Endodermal cell (in vitro differentiated cells): ENCODE results near the gene ATP9A. TPM values are rescaled to one million over a fixed set of nuclear protein-coding genes. Genes with fewer than 3 reads are reported as not detected.

ENCODE experiments used
- DNase-seq: peaks from one replicate; pipeline ENCODE4 v3.0.0-alpha.2; 2017
- H3K27ac ChIP-seq: 2 replicates; pipeline ENCODE4 v1.5.1; 2013; ENCODE audit warnings: mild to moderate bottlenecking, low read depth, low read length, moderate library complexity
- H3K27me3 ChIP-seq: 2 replicates; pipeline ENCODE4 v1.6.1; 2013; ENCODE audit warnings: mild to moderate bottlenecking, low read length, moderate library complexity; ENCODE audit not compliant: insufficient read depth, control insufficient read depth, poor library complexity, severe bottlenecking
- H3K36me3 ChIP-seq: 2 replicates; pipeline ENCODE4 v1.7.0; 2013; ENCODE audit warnings: mild to moderate bottlenecking, low read length, moderate library complexity; ENCODE audit not compliant: control insufficient read depth, insufficient read depth
- H3K4me1 ChIP-seq: one replicate; pipeline ENCODE4 v1.7.0; 2013; ENCODE audit warnings: low read length; ENCODE audit not compliant: control insufficient read depth, insufficient read depth
- H3K4me3 ChIP-seq: 2 replicates; pipeline ENCODE4 v1.5.1; 2013; ENCODE audit warnings: mild to moderate bottlenecking, low read length, moderate library complexity
- H3K9ac ChIP-seq: 2 replicates; pipeline ENCODE4 v1.6.1; 2013; ENCODE audit warnings: mild to moderate bottlenecking, low read length, moderate library complexity; ENCODE audit not compliant: poor library complexity, severe bottlenecking; ENCODE audit errors: extremely low read depth
- H3K9me3 ChIP-seq: 2 replicates; pipeline ENCODE4 v1.6.1; 2013; ENCODE audit warnings: mild to moderate bottlenecking, low read length, moderate library complexity; ENCODE audit not compliant: control insufficient read depth
- H3K27ac Mint-ChIP-seq: 2 replicates; pipeline ENCODE4 v1.8.0; 2020; ENCODE audit warnings: mixed read lengths
- H3K27me3 Mint-ChIP-seq: 2 replicates; pipeline ENCODE4 v1.8.0; 2021; ENCODE audit warnings: mild to moderate bottlenecking, mixed read lengths; ENCODE audit not compliant: insufficient read depth
- H3K36me3 Mint-ChIP-seq: 2 replicates; pipeline ENCODE4 v1.8.0; 2020; ENCODE audit warnings: low read depth, mixed read lengths
- H3K4me1 Mint-ChIP-seq: 2 replicates; pipeline ENCODE4 v1.8.0; 2020; ENCODE audit warnings: mixed read lengths
- H3K4me3 Mint-ChIP-seq: 2 replicates; pipeline ENCODE4 v1.8.0; 2020; ENCODE audit warnings: mild to moderate bottlenecking, moderate library complexity, mixed read lengths
- H3K9me3 Mint-ChIP-seq: 2 replicates; pipeline ENCODE4 v1.8.0; 2020; ENCODE audit warnings: mild to moderate bottlenecking, mixed read lengths
- WGBS, 2 experiments: methylation state at CpG; one replicate each; pipeline versions ENCODE4 v1.1.5 to v1.1.7; 2013; ENCODE audit warnings: missing lambda C conversion rate in 2 of 2, mixed read lengths in 1 of 2; ENCODE audit not compliant: insufficient coverage in 1 of 2, insufficient read length in 1 of 2; 5-methylcytosine and 5-hydroxymethylcytosine counted together
- total RNA-seq, 2 donors: library from RNA; stranded (reverse); fragmentation: NEBNext Ultra II Directional in 1 of 2; extraction: Animal tissue kit (Norgen Biotek cat#: 25700) in 1 of 2; gene quantifications; 2 replicates in 1 of 2; 3 replicates in 1 of 2; pipeline ENCODE4 v1.2.1, GENCODE V29; 2021
- TF ChIP-seq, protein P1 (sequence below): fragments of 200-600 bp; sonication (generic); conservative IDR thresholded peaks from 2 replicates; pipeline ENCODE4 v1.5.0; 2021; ENCODE audit warnings: antibody characterized with exemption, mild to moderate bottlenecking

ATP9A gene
- total RNA-seq, 2 donors from 2014 or later, result 26.7 to 27.9 TPM

- TF ChIP-seq, protein P1, sequence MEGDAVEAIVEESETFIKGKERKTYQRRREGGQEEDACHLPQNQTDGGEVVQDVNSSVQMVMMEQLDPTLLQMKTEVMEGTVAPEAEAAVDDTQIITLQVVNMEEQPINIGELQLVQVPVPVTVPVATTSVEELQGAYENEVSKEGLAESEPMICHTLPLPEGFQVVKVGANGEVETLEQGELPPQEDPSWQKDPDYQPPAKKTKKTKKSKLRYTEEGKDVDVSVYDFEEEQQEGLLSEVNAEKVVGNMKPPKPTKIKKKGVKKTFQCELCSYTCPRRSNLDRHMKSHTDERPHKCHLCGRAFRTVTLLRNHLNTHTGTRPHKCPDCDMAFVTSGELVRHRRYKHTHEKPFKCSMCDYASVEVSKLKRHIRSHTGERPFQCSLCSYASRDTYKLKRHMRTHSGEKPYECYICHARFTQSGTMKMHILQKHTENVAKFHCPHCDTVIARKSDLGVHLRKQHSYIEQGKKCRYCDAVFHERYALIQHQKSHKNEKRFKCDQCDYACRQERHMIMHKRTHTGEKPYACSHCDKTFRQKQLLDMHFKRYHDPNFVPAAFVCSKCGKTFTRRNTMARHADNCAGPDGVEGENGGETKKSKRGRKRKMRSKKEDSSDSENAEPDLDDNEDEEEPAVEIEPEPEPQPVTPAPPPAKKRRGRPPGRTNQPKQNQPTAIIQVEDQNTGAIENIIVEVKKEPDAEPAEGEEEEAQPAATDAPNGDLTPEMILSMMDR, result no peak
- Mint-ChIP-seq H3K36me3 (peaks cover 38% of the 10 kb centered on the region), H3K27me3 (no peaks in the 10 kb centered on the region), H3K4me3 (no peak overlapping the region), H3K9me3 (no peaks in the 10 kb centered on the region), H3K4me1 (peaks cover 2% of the 10 kb centered on the region), H3K27ac (no peak overlapping the region)
- no peak overlapping the region for H3K27ac ChIP-seq
- DNase-seq, result no peak
- 70 to 80% methylated on average over 7 of the region's 7 CpGs for WGBS, 2 experiments
- H3K4me1 ChIP-seq, result no peaks in the 10 kb centered on the region
- peaks cover 23% of the 10 kb centered on the region for H3K36me3 ChIP-seq
- H3K27me3 ChIP-seq, result no peaks in the 10 kb centered on the region
- no peak overlapping the region for H3K4me3 ChIP-seq
- no peaks in the 10 kb centered on the region for H3K9me3 ChIP-seq
- no peak overlapping the region for H3K9ac ChIP-seq
Observed at GRCh38 chr20:51600016-51600420, 168.2 kb downstream of the ATP9A start.

GRCh38 chr20:51598556-51598955 is 169.6 kb downstream of the ATP9A start:
- Mint-ChIP-seq H3K4me1 (peaks cover 5% of the 10 kb centered on the region), H3K9me3 (no peaks in the 10 kb centered on the region), H3K4me3 (no peak overlapping the region), H3K27me3 (no peaks in the 10 kb centered on the region), H3K27ac (no peak overlapping the region), H3K36me3 (peaks cover 27% of the 10 kb centered on the region)
- Histone ChIP-seq H3K27me3 (no peaks in the 10 kb centered on the region), H3K27ac (no peak overlapping the region), H3K36me3 (peaks cover 16% of the 10 kb centered on the region), H3K9ac (no peak overlapping the region), H3K4me3 (no peak overlapping the region), H3K4me1 (no peaks in the 10 kb centered on the region), H3K9me3 (no peaks in the 10 kb centered on the region)
- TF ChIP-seq, protein P1, result no peak
- WGBS, 2 experiments, result 94% methylated on average over 7 to 15 of the region's 15 CpGs
- DNase-seq, result no peak

GRCh38 chr20:51597389-51598231 is 170.6 kb downstream of the ATP9A start:
- Histone ChIP-seq H3K27me3 (no peaks in the 10 kb centered on the region), H3K9me3 (no peaks in the 10 kb centered on the region), H3K9ac (no peak overlapping the region), H3K4me3 (no peak overlapping the region), H3K36me3 (peaks cover 16% of the 10 kb centered on the region), H3K4me1 (no peaks in the 10 kb centered on the region), H3K27ac (no peak overlapping the region)
- Mint-ChIP-seq H3K27ac (no peak overlapping the region), H3K4me1 (peaks cover 5% of the 10 kb centered on the region), H3K36me3 (peaks cover 24% of the 10 kb centered on the region), H3K4me3 (no peak overlapping the region), H3K27me3 (no peaks in the 10 kb centered on the region), H3K9me3 (no peaks in the 10 kb centered on the region)
- no peak for DNase-seq
- 30 to 82% methylated on average over 1 to 4 of the region's 7 CpGs for WGBS, 2 experiments
- TF ChIP-seq, protein P1, result no peak
